Coronary artery (tissue), 2 donors: Measurements from ENCODE around the gene CD99.
"Not testable (repeated sequence)": the region's sequence is repeated elsewhere in the genome, so short reads cannot be mapped to it uniquely, and the experiment has no call there.

Experiments
- DNase-seq: peaks from one replicate; pipeline ENCODE4 v3.0.0-alpha.2; 2017; ENCODE audit warnings: low spot score
- H3K27ac ChIP-seq, 2 donors: fragments of 200-600 bp; sonication (generic); one replicate each; pipeline ENCODE4 v1.5.1; 2016 to 2019
- H3K4me3 ChIP-seq: fragments of 200-600 bp; sonication (generic); 2 replicates; pipeline ENCODE4 v1.5.1; 2016; ENCODE audit warnings: mild to moderate bottlenecking, moderate library complexity
- CTCF ChIP-seq: fragments of 200-600 bp; sonication (generic); IDR thresholded peaks from one replicate; pipeline ENCODE4 v1.5.1; 2019; ENCODE audit warnings: antibody characterized with exemption

The CD99 gene

GRCh38 chrX:2714551-2714950 lies 23.5 kb downstream of the CD99 start:
- no peak overlapping the region for H3K4me3 ChIP-seq
- no peak for DNase-seq
- no peak for TF ChIP-seq CTCF
- no peak overlapping the region for H3K27ac ChIP-seq

GRCh38 chrX:2715066-2715600 lies 24.0 kb downstream of the CD99 start:
- H3K27ac ChIP-seq = no peak overlapping the region
- no peak overlapping the region for H3K4me3 ChIP-seq
- TF ChIP-seq CTCF = no peak
- no peak for DNase-seq

- no peak overlapping the region for H3K27ac ChIP-seq
- no peak for TF ChIP-seq CTCF
- no peak overlapping the region for H3K4me3 ChIP-seq
- DNase-seq = no peak
Observed at GRCh38 chrX:2717312-2717711, 26.2 kb downstream of the CD99 start.

GRCh38 chrX:2718821-2719220 lies 27.7 kb downstream of the CD99 start:
- TF ChIP-seq CTCF = no peak
- no peak for DNase-seq
- Histone ChIP-seq H3K4me3 (no peak overlapping the region), H3K27ac (no peak overlapping the region)

- Histone ChIP-seq H3K4me3 (no peak overlapping the region), H3K27ac (no peak overlapping the region)
- TF ChIP-seq CTCF = no peak
- no peak for DNase-seq
Observed at GRCh38 chrX:2719774-2720447, 28.8 kb downstream of the CD99 start.

- TF ChIP-seq CTCF = no peak
- H3K4me3 ChIP-seq = no peak overlapping the region
- no peak overlapping the region for H3K27ac ChIP-seq
- no peak for DNase-seq
Observed at GRCh38 chrX:2723286-2723879, 32.3 kb downstream of the CD99 start.

GRCh38 chrX:2727264-2727663 lies 36.2 kb downstream of the CD99 start:
- DNase-seq, H3K27ac ChIP-seq, H3K4me3 ChIP-seq: not testable (repeated sequence)
